GM13976 (cell line): ENCODE results near the gene DNAAF9.
A peak's percentile ranks its signal among the peaks of the same experiment; 100 is the strongest.
"Not testable (repeated sequence)": the region's sequence is repeated elsewhere in the genome, so short reads cannot be mapped to it uniquely, and the experiment has no call there.

ENCODE experiments used
- DNase-seq: peaks from one replicate; pipeline ENCODE4 v3.0.0; 2012; ENCODE audit warnings: low spot score
- CTCF ChIP-seq: IDR thresholded peaks from 2 replicates; pipeline ENCODE4 v1.5.1; 2012; ENCODE audit warnings: borderline replicate concordance, mild to moderate bottlenecking; ENCODE audit not compliant: insufficient read depth; ENCODE audit errors: extremely low read depth, missing control alignments, control extremely low read depth
- in situ Hi-C: fragments of 300-500 bp; cut with MboI; formaldehyde crosslinking; loops from one replicate; pipeline ENCODE4 v1.12.0; 2022; ENCODE audit warnings: low sequenced_read_pairs, mixed read lengths, inconsistent platforms; ENCODE audit not compliant: unreplicated experiment

Gene DNAAF9

DNA sequence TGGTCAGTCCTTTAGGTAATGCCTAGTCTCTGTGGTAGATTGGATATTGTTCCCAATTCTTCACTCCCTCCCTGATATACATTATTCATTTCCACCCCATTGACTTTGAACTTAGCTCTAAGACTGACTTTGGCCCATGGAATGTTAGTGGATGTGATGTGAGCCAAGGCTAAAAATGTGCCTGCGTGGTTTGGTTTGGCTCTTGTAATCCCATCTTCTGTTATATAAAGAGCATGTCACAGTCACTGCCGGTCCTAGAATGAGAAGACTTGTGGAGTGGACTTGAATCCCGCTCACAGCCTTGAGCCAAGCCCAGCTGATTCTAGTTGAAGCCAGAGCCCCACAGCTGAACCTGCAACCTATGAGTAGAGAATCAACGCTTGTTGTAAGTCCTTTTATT, 23.6 kb upstream of the DNAAF9 start:
- no peak for TF ChIP-seq CTCF
- in situ Hi-C loops = no loop called here
- no peak for DNase-seq

GRCh38 chr20:3430376-3431069, 23.1 kb upstream of the DNAAF9 start:
- TF ChIP-seq CTCF = no peak
- in situ Hi-C loops = no loop called here
- DNase-seq = peak; percentile 58

DNA sequence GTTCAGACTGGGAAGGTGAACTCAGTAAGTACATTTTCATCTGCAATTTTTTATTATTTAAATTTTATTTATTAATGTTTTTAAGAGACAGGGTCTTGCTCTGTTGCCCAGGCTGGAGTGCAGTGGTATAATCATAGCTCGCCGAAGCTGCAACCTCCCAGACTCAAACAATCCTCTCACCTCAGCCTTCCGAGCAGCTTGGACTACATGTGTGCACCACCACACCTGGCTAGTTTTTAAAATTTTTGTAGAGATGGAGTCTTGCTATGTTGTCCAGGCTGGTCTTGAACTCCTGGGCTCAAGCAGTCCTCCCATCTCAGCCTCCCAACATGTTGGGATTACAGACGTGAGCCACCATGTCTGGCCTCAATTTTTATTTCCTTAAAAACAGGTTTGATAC, 19.3 kb upstream of the DNAAF9 start:
- DNase-seq, in situ Hi-C loops: not testable (repeated sequence)

DNA sequence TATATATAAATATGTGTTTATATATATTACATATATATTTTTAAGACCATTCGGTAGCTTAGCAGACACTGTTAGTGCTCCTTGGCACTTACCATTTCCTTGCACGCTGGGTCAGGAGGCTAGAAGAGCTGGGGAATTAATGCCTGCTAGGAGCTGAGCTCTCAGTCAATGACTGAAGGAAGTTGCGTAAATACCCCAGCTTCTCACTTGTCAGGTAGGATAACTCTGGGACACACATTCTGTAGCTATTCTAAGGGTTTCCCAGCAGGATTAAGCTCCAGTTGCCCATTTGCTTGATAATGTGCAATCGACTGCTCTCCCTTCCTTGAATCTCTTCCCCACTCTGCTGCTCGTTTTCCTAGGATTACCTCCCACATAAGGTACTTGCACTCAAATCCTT, 15.7 kb upstream of the DNAAF9 start:
- no peak for TF ChIP-seq CTCF
- no peak for DNase-seq
- in situ Hi-C loops = no loop called here

DNA sequence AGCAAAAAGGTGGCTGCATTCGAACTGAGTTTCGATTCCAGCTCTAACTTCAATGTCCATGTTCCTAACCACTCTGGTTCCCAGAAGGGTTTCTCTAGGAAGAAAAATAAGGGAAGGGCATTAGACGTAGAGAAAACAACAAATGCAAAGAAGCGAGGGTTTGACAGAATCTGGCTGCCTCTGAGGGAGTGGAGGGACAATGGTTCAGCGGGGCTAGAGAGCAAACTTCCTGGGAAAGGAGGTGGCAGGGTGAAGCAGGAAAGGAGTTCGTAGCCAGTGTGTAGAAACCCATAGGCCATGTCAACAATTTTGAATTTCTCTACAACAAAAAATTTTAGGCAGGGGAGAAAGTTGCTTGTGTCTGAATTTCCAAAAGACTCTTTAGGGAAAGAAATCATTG, 14.5 kb upstream of the DNAAF9 start:
- no peak for TF ChIP-seq CTCF
- DNase-seq = no peak
- in situ Hi-C loops = no loop called here

DNA sequence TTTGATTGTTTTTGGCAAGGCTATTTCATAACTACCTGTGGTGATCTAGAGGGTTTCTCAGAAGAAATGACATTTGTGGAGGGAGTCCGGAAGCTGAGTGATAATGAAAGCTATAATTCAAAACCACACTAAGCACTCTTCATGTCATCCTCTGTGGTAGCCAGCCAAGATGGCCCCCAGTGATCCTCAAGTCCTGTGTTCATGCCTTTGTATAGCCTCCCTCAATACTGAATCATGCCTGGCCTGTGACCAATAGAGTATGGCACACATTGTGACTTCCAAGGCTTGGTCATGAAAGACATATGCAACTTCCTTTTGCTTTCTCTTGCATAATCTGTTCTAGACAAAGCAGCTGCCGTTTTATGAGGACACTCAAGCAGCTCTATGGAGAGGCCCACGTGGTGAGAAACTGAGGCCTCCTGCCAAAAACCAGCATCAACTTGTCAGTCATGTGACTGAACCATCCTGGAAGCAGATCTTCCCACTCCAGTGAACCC, 12.8 kb upstream of the DNAAF9 start:
- peak; percentile 78 for DNase-seq
- no peak for TF ChIP-seq CTCF
- in situ Hi-C loops = no loop called here

DNA sequence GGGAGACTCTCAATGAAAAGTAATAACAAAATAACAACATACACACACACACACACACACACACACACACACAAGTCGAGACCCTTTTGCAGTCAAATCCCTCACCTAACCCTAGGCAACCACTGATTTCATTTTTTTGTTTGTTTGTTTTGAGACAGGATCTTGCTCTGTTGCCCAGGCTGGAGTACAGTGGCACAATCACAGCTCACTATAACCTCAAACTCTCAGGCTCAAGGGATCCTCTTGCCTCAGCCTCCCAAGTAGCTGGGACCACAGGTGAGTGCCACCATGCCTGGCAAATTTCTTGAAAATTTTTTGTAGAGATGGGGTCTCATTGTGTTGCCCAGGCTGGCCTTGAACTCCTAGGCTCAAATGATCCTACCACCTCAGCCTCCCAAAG, 10.7 kb upstream of the DNAAF9 start:
- in situ Hi-C loops, DNase-seq: not testable (repeated sequence)

- in situ Hi-C loops = no loop called here
- DNase-seq = no peak
- no peak for TF ChIP-seq CTCF
These were observed 6.7 kb upstream of the DNAAF9 start for GRCh38 chr20:3414122-3414521.
